HG03439 (cell line): Measurements from ENCODE around the gene ZNF513.
A peak's percentile ranks its signal among the peaks of the same experiment; 100 is the strongest.
"Not testable (repeated sequence)": the region's sequence is repeated elsewhere in the genome, so short reads cannot be mapped to it uniquely, and the experiment has no call there.

Source experiments
- ATAC-seq: cut with Tn5 transposase; IDR thresholded peaks from one replicate; pipeline ENCODE4 v1.9.1; 2021; ENCODE audit warnings: mild to moderate bottlenecking, moderate library complexity; ENCODE audit not compliant: unreplicated experiment

Gene ZNF513

DNA sequence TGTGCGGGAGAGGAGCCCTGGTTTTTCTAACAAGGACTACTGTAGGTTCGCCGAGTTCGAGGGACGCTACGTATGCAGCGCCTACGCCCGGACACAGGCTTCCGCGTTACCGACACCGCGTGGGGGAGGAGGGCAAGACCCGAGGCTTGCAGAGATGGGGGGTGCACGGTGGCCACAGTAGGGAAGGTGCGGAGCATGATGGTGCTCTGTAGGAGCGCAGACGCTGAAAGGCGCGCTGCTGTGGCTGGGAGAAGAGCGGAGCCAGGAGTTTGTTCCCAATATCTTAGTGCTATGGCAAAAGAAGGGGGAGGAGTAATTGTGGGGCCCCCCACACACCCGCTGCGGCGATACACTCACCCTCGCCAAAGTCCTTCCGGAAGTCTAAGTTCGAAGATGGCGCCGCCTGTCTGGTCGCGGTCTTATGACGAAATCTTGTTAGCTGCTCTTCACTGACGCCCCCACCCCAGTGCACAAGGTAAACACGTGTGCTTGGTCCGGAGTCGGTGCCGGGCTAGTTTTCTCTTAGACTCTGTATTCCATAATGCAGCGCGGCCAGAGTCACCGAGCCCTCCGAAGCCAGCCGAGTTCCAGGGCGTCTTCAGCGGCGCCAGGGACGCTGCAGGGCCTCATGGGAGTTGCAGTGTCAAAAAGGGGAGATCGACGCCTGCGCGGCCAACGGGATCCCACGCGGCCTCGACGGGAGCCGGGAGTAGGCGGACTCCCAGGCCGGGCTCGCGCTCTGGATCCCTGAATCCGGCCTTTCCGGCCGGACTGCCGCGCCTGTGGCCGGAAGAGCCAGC, 24.0 kb downstream of the ZNF513 start, which contains the start of gene GTF3C2:
TSS of gene GTF3C2 (minus strand) at position 383 of the 800 bp plus-strand sequence. CDS start 13,210 bp downstream, outside the sequence.
- peak; percentile 84 for ATAC-seq

DNA sequence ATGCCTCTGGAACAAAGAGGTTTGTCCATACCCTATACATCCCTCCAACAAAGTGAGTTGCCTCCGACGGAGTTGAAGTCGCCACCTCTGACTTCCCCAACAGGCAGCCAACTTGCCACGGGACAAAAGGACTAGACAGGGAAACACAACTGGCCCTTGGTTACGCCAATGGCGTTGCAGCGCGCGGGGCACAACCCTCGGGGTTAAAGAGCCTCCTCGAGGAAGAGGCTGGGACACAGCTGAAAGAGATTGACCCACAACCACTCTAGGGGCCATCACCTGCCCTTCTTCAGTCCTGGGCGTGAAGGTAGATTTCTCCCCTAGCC, 24.5 kb downstream of the ZNF513 start:
- peak; percentile 36 for ATAC-seq

DNA sequence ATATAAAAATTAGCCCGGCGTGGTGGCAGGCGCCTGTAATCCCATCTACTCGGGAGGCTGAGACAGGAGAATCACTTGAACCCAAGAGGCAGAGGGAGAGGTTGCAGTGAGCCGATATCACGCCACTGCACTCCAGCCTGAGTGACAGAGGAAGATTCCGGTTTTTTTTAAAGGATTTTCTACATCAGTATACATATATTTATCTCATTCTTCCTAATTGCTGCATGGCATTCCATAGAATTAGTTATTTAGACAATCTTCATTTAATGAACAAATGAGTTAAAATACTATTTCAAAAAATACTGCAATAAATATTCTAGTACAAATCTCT, 26.0 kb downstream of the ZNF513 start:
- no peak for ATAC-seq

DNA sequence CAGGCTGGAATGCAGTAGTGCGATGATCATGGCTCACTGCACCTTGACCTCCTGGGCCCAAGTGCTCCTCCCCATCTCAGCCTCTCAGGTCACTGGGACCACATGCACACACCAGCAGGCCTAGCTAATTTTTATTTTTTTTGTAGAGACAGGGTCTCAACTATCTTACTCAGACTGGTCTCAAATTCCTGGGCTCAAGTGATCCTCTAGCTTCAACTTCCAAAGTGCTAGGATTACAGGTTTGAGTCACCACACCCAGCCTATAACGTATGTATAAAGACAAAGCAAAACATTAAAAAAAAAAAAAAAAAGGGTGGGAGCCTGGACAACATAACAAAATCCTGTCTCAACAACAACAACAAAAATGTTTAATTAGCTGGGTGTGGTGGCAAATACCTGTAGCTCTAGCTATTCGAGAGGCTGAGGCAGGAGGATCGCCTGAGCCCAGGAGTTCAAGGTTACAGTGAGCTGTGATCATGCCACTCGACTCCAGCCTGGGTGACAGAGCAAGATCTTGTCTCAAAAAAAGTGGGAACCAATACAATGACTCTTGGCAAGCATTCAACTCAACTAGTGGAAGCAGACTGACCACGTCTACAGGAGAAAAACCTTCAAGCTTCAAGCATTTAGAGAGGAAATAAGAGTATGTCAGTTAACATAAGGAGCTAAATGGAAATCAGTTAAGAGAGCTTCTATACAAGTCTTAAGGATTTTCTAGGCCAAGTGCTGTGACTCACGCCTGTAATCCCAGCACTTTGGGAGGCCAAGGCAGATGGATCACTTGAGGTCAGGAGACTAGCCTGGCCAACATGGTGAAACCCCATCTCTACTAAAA, 26.6 kb downstream of the ZNF513 start:
- no peak for ATAC-seq

DNA sequence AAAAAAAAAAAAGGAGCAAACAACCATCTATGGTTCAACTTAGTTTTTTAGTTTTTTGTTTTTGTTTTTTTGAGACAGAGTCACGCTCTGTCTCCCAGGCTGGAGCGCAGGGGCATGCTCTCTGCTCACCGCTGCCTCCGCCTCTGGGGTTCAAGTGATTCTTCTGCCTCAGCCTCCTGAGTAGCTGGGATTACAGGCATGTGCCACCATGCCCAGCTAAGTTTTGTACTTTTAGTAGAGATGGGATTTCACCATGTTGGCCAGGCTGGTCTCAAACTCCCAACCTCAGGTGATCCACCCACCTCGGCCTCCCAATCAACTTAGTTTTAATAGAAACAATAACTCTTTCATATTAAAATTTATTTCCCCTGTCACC, 27.2 kb downstream of the ZNF513 start:
- ATAC-seq = not testable (repeated sequence)

DNA sequence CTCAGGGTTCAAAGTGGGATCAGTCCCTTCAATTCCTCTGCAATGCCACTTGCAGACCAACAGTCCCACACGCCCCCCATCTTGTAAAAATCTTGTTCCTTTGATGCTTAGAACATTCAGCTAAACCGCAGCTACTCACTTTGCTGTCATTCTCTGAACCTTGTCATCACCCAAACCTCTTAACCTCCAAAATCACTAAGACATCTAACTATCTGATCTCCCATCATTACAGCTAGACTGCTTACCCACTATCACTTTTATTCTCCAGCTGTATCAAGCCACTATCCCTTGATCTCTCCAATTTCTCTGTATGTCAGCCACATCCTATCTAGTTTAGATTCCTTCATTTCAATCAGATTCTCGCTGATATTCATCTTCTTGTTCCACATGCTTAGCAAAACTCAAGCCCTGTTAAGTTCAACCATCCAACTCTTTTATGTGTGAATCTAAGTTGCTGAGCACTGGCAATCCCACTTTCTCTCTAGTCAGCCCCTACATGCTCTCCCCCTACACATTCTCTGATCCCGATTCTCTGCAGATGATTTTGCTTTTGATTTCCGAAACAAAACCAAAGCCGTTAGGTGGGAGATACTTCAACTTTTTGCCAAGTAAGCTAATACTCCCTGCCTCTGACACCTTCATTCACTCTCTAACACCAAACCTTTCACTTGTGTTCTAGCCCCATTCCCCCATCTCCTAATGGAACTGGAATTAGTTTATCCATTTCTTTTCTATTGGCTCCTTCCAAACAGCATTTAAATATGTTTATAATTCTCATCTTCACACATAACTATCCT, 28.5 kb downstream of the ZNF513 start:
- ATAC-seq = no peak

DNA sequence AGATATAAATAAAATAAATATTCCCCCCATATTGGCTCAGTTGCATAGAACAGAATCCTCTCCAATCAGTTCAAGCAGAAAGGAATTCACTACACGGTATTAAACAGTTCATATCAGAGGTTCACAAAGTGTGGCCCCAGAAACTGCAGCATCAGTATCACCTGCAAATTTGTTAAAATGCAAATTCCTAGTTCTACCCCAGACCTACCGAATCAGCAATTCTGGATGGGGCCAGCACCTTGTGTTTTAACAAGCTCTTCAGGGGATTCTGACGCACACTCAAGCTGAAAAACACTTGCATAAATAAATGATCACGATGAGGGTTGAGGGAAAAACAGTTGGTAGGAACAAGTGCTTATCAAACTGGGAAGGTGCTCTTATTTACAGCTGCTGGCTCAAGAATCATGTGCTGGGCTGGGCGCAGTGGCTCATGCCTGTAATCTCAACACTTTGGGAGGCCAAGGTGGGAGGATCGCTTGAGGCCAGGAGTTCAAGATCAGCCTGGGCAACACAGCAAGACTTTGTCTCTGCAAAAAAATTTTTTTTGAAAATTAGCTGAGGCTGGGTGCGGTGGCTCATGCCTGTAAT, 30.3 kb downstream of the ZNF513 start:
- ATAC-seq = no peak

DNA sequence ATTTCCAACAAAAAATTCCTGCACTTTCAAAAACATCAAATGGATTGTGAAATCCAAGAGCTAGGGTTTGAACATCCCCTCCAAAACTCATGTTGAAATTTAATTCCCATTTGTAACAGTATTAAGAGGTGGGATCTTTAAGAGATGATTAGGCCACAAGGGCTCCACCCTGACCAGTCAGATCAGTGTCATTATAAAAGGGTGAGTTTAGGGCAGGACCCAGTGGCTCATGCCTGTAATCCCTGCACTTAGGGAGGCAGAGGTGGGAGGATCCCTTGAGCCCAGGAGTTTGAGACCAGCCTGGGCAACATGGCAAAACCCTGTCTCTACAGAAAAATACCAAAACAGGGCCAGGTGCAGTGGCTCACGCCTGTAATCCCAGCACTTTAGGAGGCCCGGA, 32.9 kb downstream of the ZNF513 start:
- no peak for ATAC-seq

DNA sequence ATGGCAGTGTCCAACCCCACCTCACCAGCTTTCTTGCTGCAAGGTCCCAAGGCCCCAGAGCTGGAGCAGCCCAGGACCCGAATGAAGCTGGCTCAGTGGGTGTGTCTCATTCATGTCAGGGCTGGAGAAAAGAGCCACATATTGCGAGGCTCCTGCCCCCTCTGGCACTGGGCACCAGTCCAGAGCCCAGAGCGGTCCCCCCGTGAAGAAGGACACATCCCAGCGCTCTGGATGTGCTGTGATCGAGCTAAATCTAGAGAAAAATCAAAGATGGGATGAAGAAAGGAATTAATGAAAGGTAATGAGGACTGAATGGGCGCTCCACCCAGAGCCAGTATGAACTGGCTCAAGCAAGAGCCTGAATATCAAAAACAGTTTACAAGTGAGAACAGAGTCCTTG, 44.4 kb downstream of the ZNF513 start:
- no peak for ATAC-seq

DNA sequence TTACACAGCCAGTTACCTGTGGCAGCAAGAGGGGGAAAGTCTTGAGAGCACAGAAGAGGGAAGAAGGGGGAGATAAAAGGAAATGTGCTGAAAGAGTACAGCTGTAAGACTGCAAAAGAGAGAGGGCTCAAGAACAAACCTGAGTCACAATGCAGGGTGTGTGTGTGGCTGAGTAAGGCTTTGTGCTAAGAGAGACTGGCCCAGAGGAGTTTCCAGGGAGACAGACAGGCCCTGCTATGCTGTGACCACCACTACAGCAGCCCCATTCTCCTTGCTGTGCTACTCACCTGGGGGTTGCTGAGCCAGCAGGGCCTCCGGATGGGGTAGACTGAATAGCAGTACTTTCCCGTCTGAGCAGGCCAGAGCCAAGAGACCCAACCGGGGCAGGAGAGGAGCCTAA, 45.2 kb downstream of the ZNF513 start:
- ATAC-seq = no peak
